Aorta (tissue), 5 donors: ENCODE results near the gene MIAT. TPM values are rescaled to one million over a fixed set of nuclear protein-coding genes. Genes with fewer than 3 reads are reported as not detected.

ENCODE experiments used
- ATAC-seq: fragments of 200-7000 bp; cut with Tn5 transposase; one replicate; pipeline ENCODE4 v1.9.1; 2022; ENCODE audit warnings: moderate library complexity; ENCODE audit not compliant: low FRiP score
- DNase-seq, 2 donors: peaks; one replicate each; pipeline ENCODE4 v3.0.0-alpha.2; 2020
- H3K27ac ChIP-seq, 2 donors: one replicate each; pipeline ENCODE4 v1.5.1; 2013; ENCODE audit warnings: low read length in 2 of 2, mild to moderate bottlenecking in 2 of 2, moderate library complexity in 2 of 2, control low read depth in 1 of 2, inconsistent platforms in 1 of 2, low read depth in 1 of 2
- H3K27me3 ChIP-seq, 2 donors: one replicate each; pipeline ENCODE4 v1.6.1; 2013; ENCODE audit warnings: control low read depth in 1 of 2, low read length in 1 of 2, mild to moderate bottlenecking in 1 of 2, moderate library complexity in 1 of 2; ENCODE audit not compliant: insufficient read depth in 2 of 2, control insufficient read depth in 1 of 2
- H3K36me3 ChIP-seq, 2 donors: one replicate each; pipeline ENCODE4 v1.6.1; 2013; ENCODE audit warnings: control low read depth in 1 of 2, low read length in 1 of 2, mild to moderate bottlenecking in 1 of 2; ENCODE audit not compliant: insufficient read depth in 2 of 2, control insufficient read depth in 1 of 2
- H3K4me1 ChIP-seq, 2 donors: one replicate each; pipeline ENCODE4 v1.6.1; 2013; ENCODE audit warnings: low read length in 2 of 2, control low read depth in 1 of 2, mild to moderate bottlenecking in 1 of 2, moderate library complexity in 1 of 2; ENCODE audit not compliant: insufficient read depth in 2 of 2, control insufficient read depth in 1 of 2
- H3K4me3 ChIP-seq, 2 donors: one replicate each; pipeline ENCODE4 v1.5.1; 2013; ENCODE audit warnings: low read length in 2 of 2, control low read depth in 1 of 2, mild to moderate bottlenecking in 1 of 2
- H3K9me3 ChIP-seq: one replicate; pipeline ENCODE4 v1.6.1; 2013; ENCODE audit warnings: mild to moderate bottlenecking, low read length; ENCODE audit not compliant: control insufficient read depth
- WGBS, 2 donors: extraction: QIAGEN DNeasy Blood & Tissue Kit; methylation state at CpG; one replicate each; pipeline ENCODE4 v1.1.7; 2013; 5-methylcytosine and 5-hydroxymethylcytosine counted together
- intact Hi-C, 2 donors: fragments of 100-400 bp; cut with DNase I; formaldehyde crosslinking; loops; one replicate each; pipeline versions ENCODE4 v1.14.2 to v1.15.0; 2022
- polyA plus RNA-seq, 2 donors: library from polyadenylated mRNA; stranded (reverse); fragments of 200-250 nt; gene quantifications; one replicate each; pipeline ENCODE4 v1.2.3, GENCODE V29; 2013
- total RNA-seq, 2 donors: library from RNA; stranded (reverse); fragmentation: NEBNext Ultra II Directional; extraction: Animal tissue kit (Norgen Biotek cat#: 25700); gene quantifications; one replicate each; pipeline ENCODE4 v1.2.1, GENCODE V29; 2021
- donor health status: healthy with polysubstance abuse.
- donor health status: Bipolar disorder and iron deficiency.
- donor health status: DM: no; HTN: no; CAD: no.
- donor health status: DM: no; HTN: no; CAD: no.
- donor health status: DM: yes; HTN: yes; CAD: no.

Gene MIAT
- total and polyA plus RNA-seq, 4 donors = 0.28 to 5.0 (median 1.6) TPM; not detected in 1

GRCh38 chr22:26623984-26624383, 33.4 kb upstream of the MIAT start:
- Histone ChIP-seq H3K4me1 (no peaks in the 10 kb centered on the region), H3K4me3 (no peak overlapping the region), H3K27ac (no peak overlapping the region), H3K9me3 (no peaks in the 10 kb centered on the region), H3K27me3 (no peaks in the 10 kb centered on the region), H3K36me3 (no peaks in the 10 kb centered on the region)
- 90 to 96% methylated on average over 1 of the region's 1 CpG for WGBS, 2 donors
- intact Hi-C loops = no loop called here
- DNase-seq = no peak
- ATAC-seq = no peak

- Histone ChIP-seq H3K9me3 (no peaks in the 10 kb centered on the region), H3K27me3 (no peaks in the 10 kb centered on the region), H3K4me1 (no peaks in the 10 kb centered on the region), H3K27ac (no peak overlapping the region), H3K36me3 (no peaks in the 10 kb centered on the region), H3K4me3 (no peak overlapping the region)
- ATAC-seq (no peak), DNase-seq (no peak)
- WGBS, 2 donors = 85 to 87% methylated on average over 12 of the region's 12 CpGs
- intact Hi-C loops = no loop called here
These were observed 32.6 kb upstream of the MIAT start for GRCh38 chr22:26624803-26625202.

GRCh38 chr22:26629988-26630761, 27.2 kb upstream of the MIAT start:
- DNase-seq = no peak
- no peaks in the 10 kb centered on the region for H3K9me3 ChIP-seq
- H3K27me3 ChIP-seq = no peaks in the 10 kb centered on the region
- ATAC-seq = no peak
- no peak overlapping the region for H3K4me3 ChIP-seq
- 91 to 93% methylated on average over 18 of the region's 18 CpGs for WGBS, 2 donors
- no peaks in the 10 kb centered on the region for H3K4me1 ChIP-seq
- intact Hi-C loops = no loop called here
- no peak overlapping the region for H3K27ac ChIP-seq
- no peaks in the 10 kb centered on the region for H3K36me3 ChIP-seq

DNA sequence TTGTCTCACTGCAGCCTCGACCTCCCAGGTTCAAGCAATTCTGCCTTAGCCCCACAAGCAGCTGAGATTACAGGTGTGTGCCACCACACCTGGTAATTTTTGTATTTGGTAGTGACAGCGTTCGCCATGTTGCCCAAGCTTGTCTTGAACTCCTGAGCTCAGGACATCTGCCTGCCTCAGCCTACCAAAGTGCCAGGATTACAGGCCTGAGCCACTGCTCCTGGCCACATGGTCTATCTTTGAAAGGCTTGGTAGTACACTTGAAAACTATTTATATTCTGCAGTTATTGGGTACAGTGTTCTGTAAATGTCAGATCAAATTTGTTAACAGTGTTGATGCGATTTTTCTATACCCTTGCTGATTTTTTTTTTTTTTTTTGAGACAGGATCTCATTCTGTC, 26.1 kb upstream of the MIAT start:
- DNase-seq (no peak), ATAC-seq (no peak)
- Histone ChIP-seq H3K27me3 (no peaks in the 10 kb centered on the region), H3K27ac (no peak overlapping the region), H3K9me3 (no peaks in the 10 kb centered on the region), H3K4me1 (no peaks in the 10 kb centered on the region), H3K36me3 (no peaks in the 10 kb centered on the region), H3K4me3 (no peak overlapping the region)
- intact Hi-C loops = no loop called here
- WGBS, 2 donors = 95 to 97% methylated on average over 4 of the region's 4 CpGs

DNA sequence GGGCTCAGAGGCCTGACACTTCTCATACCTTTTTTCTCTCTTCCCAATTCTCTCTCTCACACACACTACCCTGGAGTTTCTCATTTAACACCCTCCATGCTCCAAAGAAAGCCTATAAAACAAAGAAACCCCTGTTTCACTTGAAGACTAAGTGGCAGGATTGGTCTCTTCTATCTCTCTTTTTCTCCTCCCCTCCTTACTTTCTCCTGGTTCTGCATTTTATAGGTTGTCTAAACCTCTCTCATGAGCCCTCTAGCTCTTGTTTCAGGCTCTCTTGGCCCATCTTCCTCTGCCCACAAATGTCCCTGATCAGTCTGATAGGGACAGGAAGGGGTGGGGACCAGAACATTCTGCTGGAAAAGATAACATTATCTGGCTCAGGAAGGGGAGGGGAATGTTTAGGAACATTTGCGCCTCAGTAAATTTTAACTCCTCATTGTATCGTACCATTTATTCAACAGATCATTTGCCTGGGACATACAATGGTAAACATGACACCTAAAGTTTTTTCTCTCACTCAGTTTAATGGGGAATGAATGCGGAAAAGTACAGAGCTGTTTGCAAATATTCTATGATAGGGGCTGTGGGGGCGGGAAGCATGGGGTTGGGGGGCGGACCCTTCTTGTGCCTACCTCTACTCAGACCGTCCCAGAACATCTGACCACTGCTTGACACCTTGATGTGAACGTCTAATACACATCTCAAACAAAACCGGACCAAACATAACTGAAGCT, 24.8 kb upstream of the MIAT start:
- H3K9me3 ChIP-seq = no peaks in the 10 kb centered on the region
- no peaks in the 10 kb centered on the region for H3K4me1 ChIP-seq
- H3K27ac ChIP-seq = no peak overlapping the region
- DNase-seq = no peak
- H3K36me3 ChIP-seq = no peaks in the 10 kb centered on the region
- ATAC-seq = no peak
- intact Hi-C loops = no loop called here
- no peaks in the 10 kb centered on the region for H3K27me3 ChIP-seq
- 49 to 58% methylated on average over 8 of the region's 8 CpGs for WGBS, 2 donors
- no peak overlapping the region for H3K4me3 ChIP-seq

GRCh38 chr22:26634189-26634588, 23.2 kb upstream of the MIAT start:
- no peaks in the 10 kb centered on the region for H3K9me3 ChIP-seq
- ATAC-seq = no peak
- no peak for DNase-seq
- H3K27ac ChIP-seq = no peak overlapping the region
- no peaks in the 10 kb centered on the region for H3K36me3 ChIP-seq
- no peaks in the 10 kb centered on the region for H3K27me3 ChIP-seq
- WGBS, 2 donors = 84 to 95% methylated on average over 3 of the region's 3 CpGs
- H3K4me3 ChIP-seq = no peak overlapping the region
- intact Hi-C loops = no loop called here
- H3K4me1 ChIP-seq = no peaks in the 10 kb centered on the region

DNA sequence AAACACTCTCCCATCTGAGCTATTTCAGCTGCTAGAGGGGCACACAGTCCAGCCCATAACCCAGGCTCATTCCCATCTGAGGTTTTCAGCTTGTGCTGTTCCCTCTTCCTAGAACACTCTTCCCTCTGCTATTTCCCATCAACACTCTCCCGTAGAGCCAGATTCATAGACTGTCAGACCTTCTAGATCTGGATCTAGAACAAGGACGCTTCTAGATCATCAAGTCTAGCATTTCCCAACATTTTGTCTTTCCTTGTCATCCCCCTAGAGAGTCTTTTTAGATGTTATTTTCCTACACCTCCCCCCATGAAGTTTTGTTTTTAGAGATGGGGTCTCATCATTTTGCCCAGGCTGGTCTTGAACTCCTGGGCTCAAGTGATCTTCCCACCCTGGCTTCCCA, 22.3 kb upstream of the MIAT start:
- 74 to 81% methylated on average over 2 of the region's 2 CpGs for WGBS, 2 donors
- Histone ChIP-seq H3K4me3 (no peak overlapping the region), H3K36me3 (no peaks in the 10 kb centered on the region), H3K4me1 (no peaks in the 10 kb centered on the region), H3K27me3 (no peaks in the 10 kb centered on the region), H3K9me3 (no peaks in the 10 kb centered on the region), H3K27ac (no peak overlapping the region)
- no peak for DNase-seq
- intact Hi-C loops = no loop called here
- ATAC-seq = no peak

DNA sequence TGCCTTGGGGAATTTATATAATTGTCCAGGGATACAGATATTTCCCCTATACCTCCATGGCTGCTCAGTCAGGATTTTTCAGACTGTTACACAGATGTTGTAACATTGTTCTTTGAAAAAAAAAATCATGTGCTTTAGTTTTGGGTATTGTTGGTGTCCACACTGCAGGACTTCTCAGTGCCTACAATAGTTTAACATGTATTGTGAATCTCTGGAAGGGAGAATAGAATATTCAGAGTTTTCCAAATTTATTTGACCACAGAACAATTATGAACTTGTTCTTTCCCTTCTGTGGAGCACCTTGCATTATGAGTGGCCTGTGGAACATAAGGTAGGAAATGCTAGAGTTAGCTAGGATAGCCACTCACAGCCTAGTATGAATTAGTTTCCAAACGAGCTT, 21.1 kb upstream of the MIAT start:
- no peaks in the 10 kb centered on the region for H3K4me1 ChIP-seq
- intact Hi-C loops = no loop called here
- H3K27ac ChIP-seq = no peak overlapping the region
- H3K36me3 ChIP-seq = no peaks in the 10 kb centered on the region
- H3K9me3 ChIP-seq = no peaks in the 10 kb centered on the region
- H3K4me3 ChIP-seq = no peak overlapping the region
- DNase-seq (no peak), ATAC-seq (no peak)
- no peaks in the 10 kb centered on the region for H3K27me3 ChIP-seq
- WGBS, 2 donors = 27 to 47% methylated on average over 1 of the region's 1 CpG
